Glomerular endothelial cell (primary cell): ENCODE measurements around the gene POP4. TPM values are rescaled to one million over a fixed set of nuclear protein-coding genes. Genes with fewer than 3 reads are reported as not detected.

Experiments used
- DNase-seq: peaks from one replicate; pipeline ENCODE4 v3.0.0-alpha.2; 2011; ENCODE audit warnings: low read depth, low spot score; ENCODE audit errors: extremely low read depth
- total RNA-seq: library from RNA; depleted of rRNA; stranded (reverse); fragments of >200 nt; gene quantifications from 2 replicates; pipeline ENCODE4 v1.2.3, GENCODE V29; 2015

Gene POP4
- total RNA-seq, 1 donor from 2014 or later, result 43.2 TPM

- no peak for DNase-seq
These were observed 54.8 kb downstream of the POP4 start for GRCh38 chr19:29660835-29661234.

- no peak for DNase-seq
These were observed 56.2 kb downstream of the POP4 start for GRCh38 chr19:29662278-29662603.

GRCh38 chr19:29662604-29663404 is 56.7 kb downstream of the POP4 start:
- DNase-seq, result no peak

- no peak for DNase-seq
These were observed 58.0 kb downstream of the POP4 start for GRCh38 chr19:29663861-29664752.

- no peak for DNase-seq
These were observed 58.7 kb downstream of the POP4 start for GRCh38 chr19:29664753-29665214.

GRCh38 chr19:29665215-29665825 is 59.2 kb downstream of the POP4 start, which contains the start of gene PLEKHF1:
Gene PLEKHF1, plus strand, starts transcription at chr19:29665461. Its CDS starts 8,379 bp downstream, at chr19:29673840.
- no peak for DNase-seq

GRCh38 chr19:29665826-29666577 is 59.9 kb downstream of the POP4 start:
- no peak for DNase-seq

Other genes with a start within 250 kb of the POP4 start
- gene VSTM2B, start 80.3 kb upstream of the POP4 start, total RNA-seq, result not detected in 2 replicates
- gene PLEKHF1, start 59.2 kb downstream of the POP4 start, total RNA-seq, result 16.3 and 22.8 TPM in 2 replicates
- 25.0 and 31.9 TPM in 2 replicates for gene C19orf12, start 109.0 kb downstream of the POP4 start, total RNA-seq
- gene CCNE1, start 205.7 kb downstream of the POP4 start, total RNA-seq, result 6.5 and 8.3 TPM in 2 replicates